Activated B cell treated with CpG ODN at 0.5 μM for 24 hours (primary cell): ENCODE data around the gene C9orf152. TPM values are rescaled to one million over a fixed set of nuclear protein-coding genes. Genes with fewer than 3 reads are reported as not detected.

Experiments used
- ATAC-seq: fragments of 200-7000 bp; cut with Tn5 transposase; one replicate; pipeline ENCODE4 v1.10.0; 2021; ENCODE audit warnings: low read depth, mild to moderate bottlenecking, moderate library complexity
- CTCF ChIA-PET: fragments of 350-600 bp; sonication (Branson Sonifier 250); formaldehyde crosslinking; loops from one replicate; lab custom pipeline; 2021; ENCODE audit warnings: antibody characterized with exemption; lab: Charles Lee
- POLR2A ChIA-PET: fragments of 350-600 bp; sonication (Branson Sonifier 250); formaldehyde crosslinking; loops from one replicate; lab custom pipeline; 2021; ENCODE audit warnings: antibody characterized with exemption; lab: Charles Lee
- DNase-seq: peaks from one replicate; pipeline ENCODE4 v3.0.0; 2022
- H3K27ac Mint-ChIP-seq: one replicate; pipeline ENCODE4 v1.8.0; 2020; ENCODE audit warnings: mixed read lengths
- H3K27me3 Mint-ChIP-seq: one replicate; pipeline ENCODE4 v1.8.0; 2021; ENCODE audit warnings: mixed read lengths
- H3K36me3 Mint-ChIP-seq: one replicate; pipeline ENCODE4 v1.8.0; 2021; ENCODE audit warnings: low read depth, mixed read lengths
- H3K4me1 Mint-ChIP-seq: one replicate; pipeline ENCODE4 v1.8.0; 2021; ENCODE audit warnings: mixed read lengths
- H3K4me3 Mint-ChIP-seq: one replicate; pipeline ENCODE4 v1.8.0; 2020; ENCODE audit warnings: mild to moderate bottlenecking, mixed read lengths
- H3K9me3 Mint-ChIP-seq: one replicate; pipeline ENCODE4 v1.8.0; 2020; ENCODE audit warnings: mixed read lengths
- intact Hi-C: fragments of 100-400 bp; cut with micrococcal nuclease; formaldehyde crosslinking; loops from one replicate; pipeline ENCODE4 v1.15.1; 2024
- total RNA-seq: library from RNA; stranded (reverse); gene quantifications from 2 replicates; pipeline ENCODE4 v1.2.3, GENCODE V29; 2022
- TF ChIP-seq, protein P1 (sequence below): fragments of 200-600 bp; IDR thresholded peaks from one replicate; pipeline ENCODE4 v1.8.0; 2022; ENCODE audit warnings: antibody characterized with exemption, mild to moderate bottlenecking

The C9orf152 gene
- total RNA-seq, 1 donor from 2014 or later: not detected

DNA sequence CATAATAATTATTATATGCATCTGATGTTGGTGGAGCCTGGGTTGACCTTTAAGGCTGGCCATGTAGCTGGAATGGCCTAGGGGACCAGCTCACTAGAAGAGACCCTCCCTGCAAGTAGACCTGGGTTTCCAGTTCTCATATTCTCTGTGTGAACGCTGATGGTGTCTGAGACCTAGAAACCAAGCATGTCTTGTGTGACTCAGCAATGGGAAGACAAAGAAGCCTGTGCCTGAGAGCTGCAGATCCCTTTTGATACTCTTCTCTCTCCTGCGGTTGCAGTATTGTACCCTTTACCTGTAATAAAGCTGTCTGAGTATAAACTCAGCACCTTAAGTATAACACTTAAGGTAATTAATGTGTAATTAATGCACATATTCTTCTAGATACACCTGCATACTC lies 22.2 kb downstream of the C9orf152 start:
- no peak for DNase-seq
- Mint-ChIP-seq H3K27me3 (no peaks in the 10 kb centered on the region), H3K9me3 (peaks cover 4% of the 10 kb centered on the region), H3K36me3 (no peaks in the 10 kb centered on the region), H3K27ac (no peak overlapping the region), H3K4me3 (no peak overlapping the region), H3K4me1 (peaks cover 6% of the 10 kb centered on the region)
- ChIA-PET POLR2A (no interaction called here), CTCF (interaction anchor here (3.7 kb wide), 1 partner anchor 437 kb away, joined by 35 read pairs; no protein-coding TSS in a partner anchor)
- TF ChIP-seq, protein P1, sequence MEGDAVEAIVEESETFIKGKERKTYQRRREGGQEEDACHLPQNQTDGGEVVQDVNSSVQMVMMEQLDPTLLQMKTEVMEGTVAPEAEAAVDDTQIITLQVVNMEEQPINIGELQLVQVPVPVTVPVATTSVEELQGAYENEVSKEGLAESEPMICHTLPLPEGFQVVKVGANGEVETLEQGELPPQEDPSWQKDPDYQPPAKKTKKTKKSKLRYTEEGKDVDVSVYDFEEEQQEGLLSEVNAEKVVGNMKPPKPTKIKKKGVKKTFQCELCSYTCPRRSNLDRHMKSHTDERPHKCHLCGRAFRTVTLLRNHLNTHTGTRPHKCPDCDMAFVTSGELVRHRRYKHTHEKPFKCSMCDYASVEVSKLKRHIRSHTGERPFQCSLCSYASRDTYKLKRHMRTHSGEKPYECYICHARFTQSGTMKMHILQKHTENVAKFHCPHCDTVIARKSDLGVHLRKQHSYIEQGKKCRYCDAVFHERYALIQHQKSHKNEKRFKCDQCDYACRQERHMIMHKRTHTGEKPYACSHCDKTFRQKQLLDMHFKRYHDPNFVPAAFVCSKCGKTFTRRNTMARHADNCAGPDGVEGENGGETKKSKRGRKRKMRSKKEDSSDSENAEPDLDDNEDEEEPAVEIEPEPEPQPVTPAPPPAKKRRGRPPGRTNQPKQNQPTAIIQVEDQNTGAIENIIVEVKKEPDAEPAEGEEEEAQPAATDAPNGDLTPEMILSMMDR: no peak
- no peak for ATAC-seq
- intact Hi-C loops: no loop called here

DNA sequence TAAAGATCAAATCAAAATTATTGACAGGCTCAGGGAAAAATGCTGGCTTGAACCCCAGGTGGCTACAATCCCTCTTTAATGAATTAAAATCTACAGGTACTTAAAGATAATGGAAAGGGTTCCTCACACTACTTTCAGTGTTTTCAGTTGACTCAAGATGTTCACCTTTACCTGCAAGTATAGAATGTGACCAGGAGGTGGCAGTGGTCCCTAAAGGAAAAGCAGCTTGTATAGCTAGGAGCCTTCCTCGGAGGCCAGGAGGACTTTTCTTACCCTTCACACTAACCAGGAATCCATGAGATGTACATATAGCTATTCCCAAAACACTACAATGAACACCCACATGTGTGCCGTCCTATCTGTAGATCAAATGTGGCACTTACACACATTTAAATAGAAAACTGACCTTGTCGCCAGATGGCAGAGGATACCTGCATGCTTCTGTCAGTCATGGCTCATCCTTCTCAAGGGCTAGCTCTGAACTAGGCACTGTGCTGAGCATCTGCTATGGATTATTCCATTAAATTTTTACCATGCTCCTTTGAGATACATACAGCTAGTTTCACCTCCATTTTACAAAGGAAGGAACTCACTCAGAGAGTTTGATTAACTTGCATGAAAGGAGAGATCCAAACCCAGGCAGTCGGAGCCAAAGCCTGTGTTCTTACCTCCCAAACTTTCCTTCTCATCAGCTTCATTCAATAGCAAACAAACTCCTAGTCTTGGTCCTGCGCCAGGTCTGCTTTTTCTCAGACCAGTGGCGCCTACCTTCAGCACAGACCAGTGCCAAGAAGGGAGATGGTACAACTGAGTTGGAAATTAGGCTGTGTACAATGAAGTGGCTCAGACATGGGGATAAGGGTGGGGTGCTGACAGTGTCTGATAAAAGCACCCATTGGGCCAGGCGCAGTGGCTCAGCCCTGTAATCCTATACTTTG lies 24.5 kb downstream of the C9orf152 start:
- Mint-ChIP-seq H3K9me3 (peaks cover 8% of the 10 kb centered on the region), H3K4me1 (no peaks in the 10 kb centered on the region), H3K27ac (no peak overlapping the region), H3K27me3 (no peaks in the 10 kb centered on the region), H3K4me3 (no peak overlapping the region), H3K36me3 (no peaks in the 10 kb centered on the region)
- ChIA-PET CTCF (interaction anchor here (0.6 to 3.7 kb wide), 11 partner anchors 9 to 440 kb away, joined by 3 to 35 read pairs (median 4); no protein-coding TSS in a partner anchor), POLR2A (no interaction called here)
- DNase-seq (no peak), ATAC-seq (peak; percentile 62)
- TF ChIP-seq, protein P1: no peak
- intact Hi-C loops: loop anchor here (1.0 to 5.0 kb wide), 4 partner anchors 34 to 1119 kb away; no protein-coding TSS in a partner anchor

DNA sequence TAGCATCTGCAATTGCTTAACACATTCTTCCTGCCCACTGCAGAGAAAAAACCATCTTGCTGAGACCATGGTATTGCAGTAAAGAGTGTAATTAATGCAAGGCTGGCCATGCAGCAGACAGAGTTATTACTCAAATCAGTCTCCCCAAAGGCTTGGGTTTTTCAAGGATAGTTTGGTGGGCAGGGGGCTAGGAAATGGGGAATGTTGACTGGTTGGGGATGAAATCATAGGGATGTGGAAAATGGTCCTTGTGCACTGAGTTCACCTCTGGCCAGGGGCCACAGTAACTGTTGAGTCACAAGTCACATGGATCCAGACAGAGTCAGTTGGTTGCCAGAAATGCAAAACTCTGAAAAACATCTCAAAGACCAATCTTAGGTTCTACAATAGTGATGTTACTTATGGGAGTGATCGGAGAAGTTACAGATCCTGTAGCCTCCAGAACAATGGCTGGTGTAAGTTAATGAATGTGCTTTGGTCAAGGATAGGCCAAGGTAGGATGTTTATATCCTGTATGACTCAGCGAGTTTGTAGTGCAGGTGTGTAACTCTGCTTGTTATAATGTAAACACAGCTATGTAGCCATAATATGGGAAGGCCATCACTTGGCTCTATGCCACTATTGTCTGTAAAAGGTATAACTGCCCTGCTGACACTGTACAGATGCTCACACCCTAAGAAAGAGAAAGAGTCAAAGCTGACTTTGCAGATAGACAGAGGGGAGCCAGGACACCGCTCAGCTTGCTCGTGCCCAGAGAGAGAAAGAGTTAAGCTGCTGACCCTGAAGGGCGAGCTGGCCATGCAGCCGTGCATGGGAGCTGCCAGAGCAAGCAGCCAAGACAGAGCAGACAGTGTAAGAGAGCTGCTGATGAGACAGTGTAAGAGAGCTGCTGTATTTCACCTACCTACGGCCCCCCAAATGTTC lies 27.2 kb downstream of the C9orf152 start:
- no peaks in the 10 kb centered on the region for H3K4me1 Mint-ChIP-seq
- ATAC-seq: no peak
- H3K27me3 Mint-ChIP-seq: no peaks in the 10 kb centered on the region

DNA sequence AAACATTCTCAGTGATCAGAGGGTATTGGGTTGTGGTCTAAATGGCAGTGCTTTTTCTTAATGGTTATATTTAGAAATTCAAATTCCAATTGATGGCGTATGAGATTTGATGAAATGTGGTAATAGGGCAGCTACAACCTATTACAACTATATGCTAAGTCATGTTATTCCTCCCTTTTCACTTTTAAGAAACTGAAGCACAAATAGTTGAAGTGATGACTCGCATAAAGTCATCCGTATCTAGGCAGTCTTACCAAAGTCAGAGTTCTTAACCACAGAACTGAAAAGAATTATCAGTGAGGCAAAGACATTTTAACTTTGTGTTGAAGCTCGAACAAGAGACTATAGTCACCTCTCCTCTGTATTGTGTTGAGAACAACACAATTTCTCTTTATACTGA lies 28.2 kb downstream of the C9orf152 start:
- Mint-ChIP-seq H3K27me3 (no peaks in the 10 kb centered on the region), H3K36me3 (no peaks in the 10 kb centered on the region), H3K27ac (no peak overlapping the region), H3K4me3 (no peak overlapping the region), H3K4me1 (no peaks in the 10 kb centered on the region), H3K9me3 (peaks cover 8% of the 10 kb centered on the region)
- ChIA-PET POLR2A (interaction anchor here (0.7 kb wide), 1 partner anchor 9 kb away, joined by 6 read pairs; no protein-coding TSS in a partner anchor), CTCF (interaction anchor here (0.6 to 1.3 kb wide), 2 partner anchors 23 to 250 kb away, joined by 3 to 5 read pairs; no protein-coding TSS in a partner anchor)
- ATAC-seq: no peak
- intact Hi-C loops: loop anchor here (5.0 kb wide), 1 partner anchor 1123 kb away; no protein-coding TSS in a partner anchor
- no peak for DNase-seq
- TF ChIP-seq, protein P1: no peak

More for the DNA sequence above, 27.2 kb downstream of the C9orf152 start:
- H3K27ac Mint-ChIP-seq: no peak overlapping the region
- TF ChIP-seq, protein P1: no peak
- H3K4me3 Mint-ChIP-seq: no peak overlapping the region
- ChIA-PET CTCF (interaction anchor here (0.6 to 0.8 kb wide), 2 partner anchors 32 to 251 kb away, joined by 3 read pairs; no protein-coding TSS in a partner anchor), POLR2A (interaction anchor here (0.7 kb wide), 1 partner anchor 10 kb away, joined by 6 read pairs; no protein-coding TSS in a partner anchor)
- H3K36me3 Mint-ChIP-seq: no peaks in the 10 kb centered on the region
- H3K9me3 Mint-ChIP-seq: peaks cover 8% of the 10 kb centered on the region
- intact Hi-C loops: loop anchor here (5.0 kb wide), 1 partner anchor 1122 kb away; no protein-coding TSS in a partner anchor
- no peak for DNase-seq
